ENCODE results near the gene C2orf49. TPM values are rescaled to one million over a fixed set of nuclear protein-coding genes. Genes with fewer than 3 reads are reported as not detected.
A peak's percentile ranks its signal among the peaks of the same experiment; 100 is the strongest.

C2orf49 gene
- total RNA-seq, 1 donor from 2014 or later: 21.6 TPM

GRCh38 chr2:105384861-105385260 lies 47.5 kb downstream of the C2orf49 start:
- peaks cover 46% of the 10 kb centered on the region for H3K36me3 Mint-ChIP-seq (ENCODE audit: low read depth, unreplicated experiment)

GRCh38 chr2:105385731-105386540 lies 48.6 kb downstream of the C2orf49 start:
- no peak overlapping the region for H3K4me3 Mint-ChIP-seq (ENCODE audit: unreplicated experiment)
- H3K36me3 Mint-ChIP-seq (ENCODE audit: low read depth, unreplicated experiment): peaks cover 35% of the 10 kb centered on the region
- H4K20me1 ChIP-seq (ENCODE audit: insufficient read depth, low read length): peaks cover 80% of the 10 kb centered on the region
- FAIRE-seq: no peak
- no peaks in the 10 kb centered on the region for H3K27me3 ChIP-seq (ENCODE audit: insufficient read depth, low read length)
- H3K9me3 Mint-ChIP-seq (ENCODE audit: unreplicated experiment): peaks cover 3% of the 10 kb centered on the region
- DNase-seq (ENCODE audit: low read depth): no peak
- H3K4me2 ChIP-seq (ENCODE audit: low read length): no peak overlapping the region
- peaks cover 98% of the 10 kb centered on the region for H3K79me2 ChIP-seq (ENCODE audit: insufficient read depth, low read length)
- no peaks in the 10 kb centered on the region for H3K27me3 Mint-ChIP-seq (ENCODE audit: low read depth, unreplicated experiment)
- H3K36me3 ChIP-seq (ENCODE audit: insufficient read depth, low read length): peaks cover 76% of the 10 kb centered on the region
- H3K27ac ChIP-seq (ENCODE audit: low read depth, low read length): peak overlapping the region; percentile 19
- no peaks in the 10 kb centered on the region for H3K9me3 ChIP-seq (ENCODE audit: insufficient read depth, low read depth, low read length)
- H3K4me1 Mint-ChIP-seq (ENCODE audit: low read depth, unreplicated experiment): peaks cover 9% of the 10 kb centered on the region
- H2AFZ ChIP-seq (ENCODE audit: low read depth, low read length): no peak overlapping the region
- H3K4me3 ChIP-seq (ENCODE audit: insufficient read depth, low read depth, low read length): no peak overlapping the region
- H3K27ac Mint-ChIP-seq (ENCODE audit: unreplicated experiment): no peak overlapping the region
- TF ChIP-seq EZH2 (IDR thresholded peaks at IDR 0.05; ENCODE audit: insufficient read depth, low read length) (no peak), CTCF (IDR thresholded peaks at IDR 0.05; ENCODE audit: insufficient read depth, low read depth, low read length) (no peak)
- peaks cover 38% of the 10 kb centered on the region for H3K4me1 ChIP-seq (ENCODE audit: insufficient read depth, low read length)
- no peak overlapping the region for H3K9ac ChIP-seq (ENCODE audit: low read length)

More at GRCh38 chr2:105384861-105385260, 47.5 kb downstream of the C2orf49 start:
- no peaks in the 10 kb centered on the region for H3K9me3 ChIP-seq (ENCODE audit: insufficient read depth, low read depth, low read length)
- H3K9ac ChIP-seq (ENCODE audit: low read length): no peak overlapping the region
- H3K27me3 ChIP-seq (ENCODE audit: insufficient read depth, low read length): no peaks in the 10 kb centered on the region
- H3K4me3 ChIP-seq (ENCODE audit: insufficient read depth, low read depth, low read length): no peak overlapping the region
- peaks cover 78% of the 10 kb centered on the region for H3K36me3 ChIP-seq (ENCODE audit: insufficient read depth, low read length)
- DNase-seq (ENCODE audit: low read depth) (no peak), FAIRE-seq (no peak)
- Mint-ChIP-seq H3K27me3 (ENCODE audit: low read depth, unreplicated experiment) (no peaks in the 10 kb centered on the region), H3K27ac (ENCODE audit: unreplicated experiment) (no peak overlapping the region), H3K4me1 (ENCODE audit: low read depth, unreplicated experiment) (peaks cover 15% of the 10 kb centered on the region), H3K4me3 (ENCODE audit: unreplicated experiment) (no peak overlapping the region), H3K9me3 (ENCODE audit: unreplicated experiment) (peaks cover 3% of the 10 kb centered on the region)
- peaks cover 85% of the 10 kb centered on the region for H4K20me1 ChIP-seq (ENCODE audit: insufficient read depth, low read length)
- peaks cover 35% of the 10 kb centered on the region for H3K4me1 ChIP-seq (ENCODE audit: insufficient read depth, low read length)
- H2AFZ ChIP-seq (ENCODE audit: low read depth, low read length): no peak overlapping the region
- no peak overlapping the region for H3K27ac ChIP-seq (ENCODE audit: low read depth, low read length)
- no peak for TF ChIP-seq EZH2 (IDR thresholded peaks at IDR 0.05; ENCODE audit: insufficient read depth, low read length)
- TF ChIP-seq CTCF (IDR thresholded peaks at IDR 0.05; ENCODE audit: insufficient read depth, low read depth, low read length): no peak
- peaks cover 98% of the 10 kb centered on the region for H3K79me2 ChIP-seq (ENCODE audit: insufficient read depth, low read length)
- no peak overlapping the region for H3K4me2 ChIP-seq (ENCODE audit: low read length)

DNA sequence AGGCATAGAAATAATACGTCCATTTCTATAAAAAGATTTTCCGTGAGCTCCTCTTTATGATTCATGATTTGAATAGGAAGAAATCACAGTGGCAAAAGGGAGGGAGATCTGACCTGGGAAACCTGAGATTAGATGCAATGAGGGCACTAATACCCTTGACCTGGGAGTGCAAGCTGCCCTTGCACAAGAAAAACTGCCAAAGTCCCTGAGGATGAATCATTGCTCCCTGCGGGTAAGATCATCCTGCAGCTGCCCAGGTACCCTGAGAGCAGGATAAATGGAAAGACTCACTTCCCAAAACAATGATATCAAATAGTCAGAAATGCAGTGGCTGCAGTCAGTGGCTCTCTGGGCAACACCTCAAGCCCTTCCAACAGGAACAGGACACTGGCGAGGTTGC lies 49.9 kb downstream of the C2orf49 start:
- Mint-ChIP-seq H3K27me3 (ENCODE audit: low read depth, unreplicated experiment) (no peaks in the 10 kb centered on the region), H3K9me3 (ENCODE audit: unreplicated experiment) (peaks cover 3% of the 10 kb centered on the region), H3K4me3 (ENCODE audit: unreplicated experiment) (no peak overlapping the region), H3K36me3 (ENCODE audit: low read depth, unreplicated experiment) (peaks cover 39% of the 10 kb centered on the region), H3K4me1 (ENCODE audit: low read depth, unreplicated experiment) (peaks cover 11% of the 10 kb centered on the region), H3K27ac (ENCODE audit: unreplicated experiment) (no peak overlapping the region)
- Histone ChIP-seq H3K4me2 (ENCODE audit: low read length) (peak overlapping the region; percentile 51), H3K79me2 (ENCODE audit: insufficient read depth, low read length) (peaks cover 98% of the 10 kb centered on the region), H4K20me1 (ENCODE audit: insufficient read depth, low read length) (peaks cover 80% of the 10 kb centered on the region), H3K27ac (ENCODE audit: low read depth, low read length) (peak overlapping the region; percentile 99), H3K9me3 (ENCODE audit: insufficient read depth, low read depth, low read length) (no peaks in the 10 kb centered on the region), H2AFZ (ENCODE audit: low read depth, low read length) (no peak overlapping the region), H3K4me3 (ENCODE audit: insufficient read depth, low read depth, low read length) (no peak overlapping the region), H3K36me3 (ENCODE audit: insufficient read depth, low read length) (peaks cover 63% of the 10 kb centered on the region), H3K27me3 (ENCODE audit: insufficient read depth, low read length) (no peaks in the 10 kb centered on the region), H3K4me1 (ENCODE audit: insufficient read depth, low read length) (peaks cover 45% of the 10 kb centered on the region), H3K9ac (ENCODE audit: low read length) (peak overlapping the region; percentile 36)
- FAIRE-seq (no peak), DNase-seq (ENCODE audit: low read depth) (no peak)
- TF ChIP-seq CTCF (IDR thresholded peaks at IDR 0.05; ENCODE audit: insufficient read depth, low read depth, low read length) (no peak), EZH2 (IDR thresholded peaks at IDR 0.05; ENCODE audit: insufficient read depth, low read length) (no peak)
